ENCODE data around the gene MLLT3. TPM values are rescaled to one million over a fixed set of nuclear protein-coding genes. Genes with fewer than 3 reads are reported as not detected.

Gene MLLT3
- total RNA-seq, 2 experiments from 2014 or later = 112 TPM

DNA sequence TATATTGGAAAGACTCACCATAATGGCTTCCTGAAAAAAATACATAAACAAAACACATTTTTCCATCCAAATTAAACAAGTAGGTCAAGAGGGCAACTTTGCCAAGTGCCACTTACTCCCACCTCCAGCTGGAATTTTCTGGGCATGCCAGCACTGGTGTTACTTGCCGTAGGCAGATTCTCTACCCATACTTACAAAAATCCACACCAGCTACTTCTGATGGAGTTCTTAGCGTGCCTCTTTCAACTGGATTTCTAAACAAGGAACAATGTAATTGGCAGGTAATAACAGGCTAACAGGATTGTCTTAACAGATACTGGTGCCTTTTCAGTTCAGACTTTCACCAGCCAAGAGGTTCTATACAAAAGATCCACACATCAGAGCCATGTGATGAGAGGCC, 301.4 kb downstream of the MLLT3 start:
- ATAC-seq (ENCODE audit: low read depth) (no peak), DNase-seq (no peak)
- no peak overlapping the region for H3K4me3 Mint-ChIP-seq
- H3K4me1 Mint-ChIP-seq = peaks cover 72% of the 10 kb centered on the region
- POLR2A ChIA-PET = interaction anchor here (1.1 to 3.0 kb wide), 8 partner anchors 8 to 374 kb away, joined by 3 to 21 read pairs (median 3); partner anchors contain the start of gene MLLT3
- H3K9me3 Mint-ChIP-seq = peaks cover 3% of the 10 kb centered on the region
- H3K36me3 Mint-ChIP-seq = peaks cover 52% of the 10 kb centered on the region
- H3K27me3 Mint-ChIP-seq = no peaks in the 10 kb centered on the region
- peak overlapping the region; percentile 89 for H3K27ac Mint-ChIP-seq

DNA sequence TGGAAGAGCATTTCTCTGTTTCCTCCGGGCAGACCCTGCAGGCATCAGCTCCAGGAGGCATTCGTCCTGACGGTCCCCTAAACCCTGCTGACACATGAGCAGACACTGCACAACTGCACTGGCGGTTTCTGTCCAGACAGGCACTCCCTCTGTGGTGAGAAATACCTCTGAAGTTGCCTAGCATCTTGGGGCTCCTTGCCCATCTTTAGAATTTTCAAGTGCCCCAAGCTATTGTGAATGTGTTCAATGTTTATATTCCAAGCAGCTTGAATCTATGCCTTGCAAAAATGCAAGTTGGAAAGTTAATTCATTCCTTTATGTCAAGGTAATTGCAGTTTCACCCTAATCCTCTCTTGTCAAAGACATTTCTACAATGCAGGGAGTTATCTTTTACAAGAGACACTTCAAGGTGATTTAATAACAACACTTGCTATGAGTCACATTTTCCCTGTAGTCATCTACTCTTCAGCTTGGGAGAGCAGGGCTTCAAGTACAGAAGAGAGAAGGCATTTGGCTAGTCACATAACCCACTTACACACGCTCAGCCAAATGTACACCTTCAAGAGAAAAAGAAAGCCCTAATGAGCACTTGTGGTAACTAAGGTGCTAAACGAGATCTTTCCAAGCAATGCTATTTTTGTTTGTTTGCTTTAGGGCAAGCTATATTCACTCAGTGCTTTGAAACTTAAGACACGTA, 302.5 kb downstream of the MLLT3 start:
- ATAC-seq (ENCODE audit: low read depth) (peak; percentile 43), DNase-seq (no peak)
- Mint-ChIP-seq H3K36me3 (peaks cover 44% of the 10 kb centered on the region), H3K4me3 (peak overlapping the region; percentile 11), H3K4me1 (peaks cover 81% of the 10 kb centered on the region), H3K9me3 (peaks cover 3% of the 10 kb centered on the region), H3K27me3 (no peaks in the 10 kb centered on the region), H3K27ac (peak overlapping the region; percentile 89)
- POLR2A ChIA-PET = interaction anchor here (0.6 to 3.0 kb wide), 6 partner anchors 16 to 1132 kb away, joined by 3 to 21 read pairs (median 6); partner anchors contain the start of gene MLLT3

DNA sequence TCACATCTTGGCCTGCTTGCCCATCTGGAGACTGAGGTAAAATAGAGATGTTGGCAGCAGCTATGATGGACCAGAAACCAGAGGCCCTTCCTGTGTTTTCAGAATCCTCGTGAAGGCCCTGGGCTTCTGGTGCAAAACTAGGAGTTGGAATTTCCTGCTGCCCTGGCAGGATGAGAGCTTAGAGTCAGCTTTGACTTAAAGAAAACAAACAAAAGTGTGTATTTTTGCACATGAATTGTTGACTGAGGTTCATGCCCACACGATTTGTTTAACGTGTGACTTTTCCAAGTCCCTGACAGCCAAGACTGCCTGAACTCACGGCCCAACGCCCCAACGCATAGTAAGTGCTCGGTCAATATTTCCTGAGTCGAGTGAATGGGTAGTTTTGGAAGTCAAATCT, 303.1 kb downstream of the MLLT3 start:
- DNase-seq = no peak
- Mint-ChIP-seq H3K27ac (peak overlapping the region; percentile 89), H3K4me1 (peaks cover 79% of the 10 kb centered on the region), H3K27me3 (no peaks in the 10 kb centered on the region), H3K9me3 (no peaks in the 10 kb centered on the region), H3K36me3 (peaks cover 38% of the 10 kb centered on the region), H3K4me3 (no peak overlapping the region)
- no peak for ATAC-seq (ENCODE audit: low read depth)
- POLR2A ChIA-PET = interaction anchor here (0.6 to 2.0 kb wide), 4 partner anchors 17 to 1132 kb away, joined by 3 to 7 read pairs (median 6); partner anchors contain the start of gene MLLT3

DNA sequence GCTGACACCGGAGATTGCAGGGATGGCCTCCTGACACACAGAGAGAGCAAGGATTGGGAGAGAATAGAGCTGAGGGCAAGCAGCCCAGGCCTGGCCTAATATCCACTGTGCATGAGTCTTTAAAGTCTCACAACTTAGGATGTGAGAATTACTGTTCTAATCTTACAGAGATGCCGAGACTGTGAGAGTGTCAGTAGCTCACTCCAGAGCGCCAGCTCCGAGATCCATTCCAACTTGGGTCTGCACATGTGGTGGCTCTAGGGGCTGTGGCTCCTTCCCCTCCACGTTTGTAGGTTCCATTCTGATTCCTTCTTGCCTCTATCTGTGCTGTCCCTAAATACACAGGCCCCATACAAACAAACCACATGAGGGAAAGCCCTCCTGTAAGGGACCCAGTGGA, 304.6 kb downstream of the MLLT3 start:
- DNase-seq = no peak
- POLR2A ChIA-PET = no interaction called here
- Mint-ChIP-seq H3K27me3 (no peaks in the 10 kb centered on the region), H3K27ac (peak overlapping the region; percentile 49), H3K9me3 (peaks cover 2% of the 10 kb centered on the region), H3K36me3 (peaks cover 36% of the 10 kb centered on the region), H3K4me3 (no peak overlapping the region), H3K4me1 (peaks cover 76% of the 10 kb centered on the region)
- no peak for ATAC-seq (ENCODE audit: low read depth)

DNA sequence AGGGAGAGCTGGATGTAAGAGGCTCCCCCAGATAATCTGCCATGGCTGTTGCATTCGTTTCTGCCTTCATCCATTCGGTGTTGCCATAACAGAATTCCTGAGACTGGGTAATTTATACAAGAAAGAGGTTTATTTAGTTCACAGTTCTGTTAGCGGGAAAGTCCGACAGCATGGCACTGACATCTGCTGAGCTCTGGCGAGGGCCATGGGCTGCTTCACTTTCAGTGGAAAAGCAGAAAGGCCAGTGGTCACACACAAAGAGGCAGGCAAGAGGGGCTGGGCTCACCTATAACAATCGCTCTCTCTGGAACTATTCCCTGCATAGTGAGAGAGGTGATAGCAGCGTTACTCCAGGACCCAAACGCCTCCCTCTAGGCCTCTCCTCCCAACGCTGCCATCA, 305.9 kb downstream of the MLLT3 start:
- DNase-seq (no peak), ATAC-seq (ENCODE audit: low read depth) (no peak)
- peaks cover 5% of the 10 kb centered on the region for H3K9me3 Mint-ChIP-seq
- peaks cover 70% of the 10 kb centered on the region for H3K4me1 Mint-ChIP-seq
- H3K27me3 Mint-ChIP-seq = no peaks in the 10 kb centered on the region
- peaks cover 38% of the 10 kb centered on the region for H3K36me3 Mint-ChIP-seq
- peak overlapping the region; percentile 83 for H3K27ac Mint-ChIP-seq
- POLR2A ChIA-PET = interaction anchor here (0.6 to 1.1 kb wide), 3 partner anchors 89 to 382 kb away, joined by 4 read pairs; partner anchors contain the start of gene MLLT3
- H3K4me3 Mint-ChIP-seq = no peak overlapping the region

DNA sequence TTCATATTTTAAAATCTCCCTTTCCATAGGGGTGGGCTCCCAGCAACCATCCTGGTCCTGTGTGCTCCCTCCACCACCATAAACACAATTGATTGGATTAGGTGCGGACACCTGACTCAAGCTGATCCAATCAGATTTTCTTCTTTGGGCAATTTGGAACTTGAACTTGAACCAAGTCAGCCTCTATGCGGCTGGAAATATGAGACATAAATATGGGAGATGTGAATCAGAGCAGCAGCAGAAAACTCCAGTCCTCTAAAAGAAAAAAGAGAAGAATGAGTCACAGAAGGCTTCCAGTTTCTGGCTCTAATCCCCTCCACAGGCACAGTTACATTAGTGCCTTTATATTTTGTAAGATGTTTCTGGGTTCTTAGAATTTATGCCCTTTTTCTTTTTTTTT, 306.6 kb downstream of the MLLT3 start:
- DNase-seq (no peak), ATAC-seq (ENCODE audit: low read depth) (peak; percentile 9)
- H3K4me1 Mint-ChIP-seq = peaks cover 63% of the 10 kb centered on the region
- H3K36me3 Mint-ChIP-seq = peaks cover 37% of the 10 kb centered on the region
- POLR2A ChIA-PET = interaction anchor here (0.7 to 1.1 kb wide), 2 partner anchors 306 to 382 kb away, joined by 4 read pairs; partner anchors contain the start of gene MLLT3
- no peaks in the 10 kb centered on the region for H3K27me3 Mint-ChIP-seq
- peak overlapping the region; percentile 51 for H3K4me3 Mint-ChIP-seq
- H3K9me3 Mint-ChIP-seq = peaks cover 5% of the 10 kb centered on the region
- peak overlapping the region; percentile 83 for H3K27ac Mint-ChIP-seq

DNA sequence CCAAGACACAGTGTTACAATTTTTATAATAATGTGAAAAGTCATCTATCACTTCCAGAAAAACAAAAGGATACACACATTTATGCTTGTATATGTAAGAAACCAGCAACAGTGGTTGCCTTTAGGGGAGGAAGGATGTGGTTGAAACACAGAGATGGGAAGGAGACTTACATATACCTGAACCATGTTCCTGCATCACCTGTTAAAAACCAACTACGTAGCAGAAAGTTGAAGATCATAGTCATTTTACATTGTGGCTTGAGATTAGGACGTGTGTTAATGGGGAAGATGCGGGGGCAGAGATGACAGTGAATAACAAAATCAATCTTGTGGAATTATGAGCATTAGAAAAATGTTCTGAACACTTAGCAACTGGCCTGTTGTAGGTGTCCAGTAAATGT, 307.3 kb downstream of the MLLT3 start:
- Mint-ChIP-seq H3K36me3 (peaks cover 39% of the 10 kb centered on the region), H3K27ac (peak overlapping the region; percentile 83), H3K9me3 (peaks cover 5% of the 10 kb centered on the region), H3K4me3 (peak overlapping the region; percentile 51), H3K4me1 (peaks cover 59% of the 10 kb centered on the region), H3K27me3 (no peaks in the 10 kb centered on the region)
- ATAC-seq (ENCODE audit: low read depth) (peak; percentile 79), DNase-seq (no peak)
- POLR2A ChIA-PET = interaction anchor here (0.7 to 1.8 kb wide), 2 partner anchors 106 to 307 kb away, joined by 3 to 7 read pairs; partner anchors contain the start of gene MLLT3

DNA sequence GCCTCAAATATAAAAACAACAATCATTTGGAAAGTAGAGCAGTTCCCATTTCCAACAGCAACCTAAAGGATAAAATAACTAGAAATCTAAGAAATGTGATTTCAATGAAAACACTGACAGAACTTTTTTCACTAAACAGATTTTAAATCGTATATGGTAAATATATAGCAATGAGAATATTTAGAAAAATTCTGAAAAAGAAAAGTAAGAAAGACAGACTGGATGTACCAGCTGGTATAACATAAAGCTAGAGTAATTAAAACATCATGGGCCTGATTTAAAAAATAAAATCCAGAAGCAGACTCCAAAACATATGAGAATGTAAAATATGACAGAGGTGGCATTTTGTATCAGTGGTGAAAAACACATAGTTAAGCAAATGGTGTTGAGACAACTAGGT, 308.9 kb downstream of the MLLT3 start:
- POLR2A ChIA-PET = interaction anchor here (1.1 to 1.8 kb wide), 3 partner anchors 21 to 104 kb away, joined by 3 to 7 read pairs (median 3); no protein-coding TSS in a partner anchor
- Mint-ChIP-seq H3K4me1 (peaks cover 49% of the 10 kb centered on the region), H3K9me3 (peaks cover 9% of the 10 kb centered on the region), H3K27me3 (no peaks in the 10 kb centered on the region), H3K27ac (no peak overlapping the region), H3K36me3 (peaks cover 43% of the 10 kb centered on the region), H3K4me3 (no peak overlapping the region)
- DNase-seq (no peak), ATAC-seq (ENCODE audit: low read depth) (no peak)

DNA sequence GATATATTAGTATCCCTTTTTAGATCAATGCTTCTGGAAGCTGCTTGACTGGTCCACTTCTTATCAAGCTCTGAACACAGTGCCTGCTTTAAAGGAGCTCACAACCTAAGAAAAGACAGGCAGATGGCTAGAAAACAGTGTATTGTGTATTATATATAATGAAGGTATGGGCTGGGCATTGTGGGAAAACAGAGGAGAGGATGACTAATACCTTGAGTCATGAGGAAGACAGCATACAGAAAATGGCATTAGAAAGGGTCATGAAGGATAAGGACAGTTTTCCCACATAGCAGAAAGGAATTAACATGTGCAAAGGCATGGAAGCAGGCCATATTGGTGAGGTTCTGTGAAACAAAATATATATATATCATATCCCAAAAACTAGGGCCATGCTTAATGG, 309.6 kb downstream of the MLLT3 start:
- DNase-seq (no peak), ATAC-seq (ENCODE audit: low read depth) (no peak)
- Mint-ChIP-seq H3K9me3 (peaks cover 9% of the 10 kb centered on the region), H3K4me1 (peaks cover 43% of the 10 kb centered on the region), H3K4me3 (no peak overlapping the region), H3K36me3 (peaks cover 38% of the 10 kb centered on the region), H3K27ac (no peak overlapping the region), H3K27me3 (no peaks in the 10 kb centered on the region)
- POLR2A ChIA-PET = no interaction called here

DNA sequence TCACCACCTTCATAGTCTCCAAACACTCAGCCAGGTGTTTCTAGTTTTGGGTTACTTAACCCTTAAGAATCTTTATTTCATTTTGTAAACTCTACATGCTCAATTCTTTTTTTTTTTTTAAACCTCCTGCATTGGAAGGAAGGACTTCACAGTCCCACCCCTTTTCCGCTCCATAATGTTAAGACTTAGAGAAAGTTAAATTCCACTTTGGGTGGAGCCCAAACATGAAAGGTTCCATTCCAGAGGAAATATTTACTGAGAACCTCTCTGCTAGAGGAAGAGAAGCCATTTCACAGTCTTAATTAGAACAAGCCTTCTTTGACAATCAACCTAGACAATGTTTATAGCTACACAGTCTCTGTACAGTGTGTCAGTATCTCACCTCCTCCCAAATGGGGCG, 312.3 kb downstream of the MLLT3 start:
- peaks cover 31% of the 10 kb centered on the region for H3K36me3 Mint-ChIP-seq
- no peak overlapping the region for H3K4me3 Mint-ChIP-seq
- H3K9me3 Mint-ChIP-seq = peaks cover 10% of the 10 kb centered on the region
- DNase-seq (no peak), ATAC-seq (ENCODE audit: low read depth) (no peak)
- POLR2A ChIA-PET = no interaction called here
- H3K27me3 Mint-ChIP-seq = no peaks in the 10 kb centered on the region
- peaks cover 27% of the 10 kb centered on the region for H3K4me1 Mint-ChIP-seq
- no peak overlapping the region for H3K27ac Mint-ChIP-seq

DNA sequence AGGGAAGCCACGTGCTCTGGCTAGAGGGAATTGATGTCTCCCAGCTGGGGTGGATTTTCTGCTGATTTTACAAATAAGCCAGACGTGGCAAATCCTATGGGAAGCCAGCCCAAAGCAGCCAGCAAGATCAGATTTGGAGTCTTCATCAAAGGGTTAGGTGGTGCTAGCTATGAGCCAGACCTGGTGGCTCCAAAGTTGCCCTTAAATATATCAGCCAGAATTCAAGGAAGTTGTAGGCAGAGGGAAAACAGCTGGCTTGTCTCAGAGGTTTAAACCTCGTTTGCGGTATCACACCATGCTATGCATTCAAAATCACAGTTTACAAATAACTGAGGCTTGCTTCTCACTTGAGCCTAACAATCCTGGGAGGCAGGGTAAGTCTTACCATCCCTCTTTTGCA, 313.2 kb downstream of the MLLT3 start:
- Mint-ChIP-seq H3K27me3 (no peaks in the 10 kb centered on the region), H3K4me1 (peaks cover 21% of the 10 kb centered on the region), H3K27ac (no peak overlapping the region), H3K4me3 (no peak overlapping the region), H3K36me3 (peaks cover 31% of the 10 kb centered on the region), H3K9me3 (peaks cover 10% of the 10 kb centered on the region)
- POLR2A ChIA-PET = no interaction called here
- DNase-seq (no peak), ATAC-seq (ENCODE audit: low read depth) (no peak)

DNA sequence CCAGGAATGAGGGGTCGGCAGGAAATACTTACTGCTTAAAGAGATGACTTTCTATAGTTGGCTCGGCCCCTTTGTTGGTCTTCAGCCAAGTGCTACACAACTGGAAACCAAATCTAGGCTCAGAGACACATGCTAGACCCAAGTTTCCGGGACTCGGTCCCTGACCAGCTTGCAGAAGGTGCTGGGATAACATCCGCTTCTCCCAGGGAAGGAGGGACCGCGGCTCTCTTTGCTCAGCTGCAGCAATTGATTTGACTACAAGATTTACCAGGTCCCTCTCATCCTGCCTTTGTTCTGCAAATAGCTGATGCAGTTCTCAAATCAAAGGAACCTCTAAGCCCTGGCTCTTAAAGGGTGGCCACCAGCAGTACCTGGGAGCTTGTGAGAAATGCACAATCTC, 314.7 kb downstream of the MLLT3 start:
- Mint-ChIP-seq H3K4me3 (no peak overlapping the region), H3K4me1 (peaks cover 12% of the 10 kb centered on the region), H3K27ac (no peak overlapping the region), H3K27me3 (no peaks in the 10 kb centered on the region), H3K36me3 (peaks cover 21% of the 10 kb centered on the region), H3K9me3 (peaks cover 9% of the 10 kb centered on the region)
- POLR2A ChIA-PET = interaction anchor here (0.8 kb wide), 1 partner anchor 17 kb away, joined by 3 read pairs; no protein-coding TSS in a partner anchor
- no peak for ATAC-seq (ENCODE audit: low read depth)
- DNase-seq = no peak

DNA sequence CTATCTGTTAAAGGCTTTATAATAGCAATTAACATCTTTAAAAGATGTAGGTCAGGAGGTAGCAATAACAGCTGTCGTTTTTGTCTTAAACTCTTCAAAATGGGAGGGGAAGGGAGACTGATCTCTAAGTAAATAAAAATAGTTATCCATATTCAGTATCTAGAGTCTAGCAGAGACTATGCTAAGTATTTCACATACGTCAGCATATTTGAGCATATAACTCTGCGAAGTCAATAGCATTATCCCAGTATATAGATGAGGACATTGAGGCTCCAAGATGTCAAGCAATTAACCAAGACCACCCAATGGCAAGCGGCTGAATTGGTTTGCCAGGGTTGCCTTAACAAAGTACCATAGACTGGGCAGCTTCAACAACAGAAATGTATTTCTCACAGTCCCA, 316.8 kb downstream of the MLLT3 start:
- Mint-ChIP-seq H3K9me3 (peaks cover 10% of the 10 kb centered on the region), H3K27me3 (no peaks in the 10 kb centered on the region), H3K4me3 (no peak overlapping the region), H3K36me3 (peaks cover 14% of the 10 kb centered on the region), H3K27ac (no peak overlapping the region), H3K4me1 (peaks cover 12% of the 10 kb centered on the region)
- ATAC-seq (ENCODE audit: low read depth) (no peak), DNase-seq (no peak)
- POLR2A ChIA-PET = no interaction called here

DNA sequence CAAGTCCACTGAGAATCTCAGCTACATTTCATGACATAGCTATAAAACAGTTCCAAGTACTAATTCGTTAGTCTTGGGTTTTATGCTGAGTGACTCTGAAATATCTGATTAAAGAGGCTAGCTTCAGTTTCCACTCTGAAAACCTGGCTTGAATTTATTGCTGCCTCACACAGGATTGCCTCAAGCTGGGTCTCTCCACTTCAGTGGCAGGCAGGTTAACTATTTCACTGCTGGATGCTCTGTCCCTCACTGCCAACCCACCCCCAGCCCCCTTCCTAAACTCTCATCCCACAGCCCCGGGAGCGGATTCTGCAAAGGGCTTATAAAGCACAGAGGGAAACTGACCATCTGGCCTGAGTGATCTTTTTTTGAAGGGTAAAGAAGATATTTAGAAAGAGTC, 318.3 kb downstream of the MLLT3 start:
- Mint-ChIP-seq H3K4me3 (no peak overlapping the region), H3K36me3 (peaks cover 9% of the 10 kb centered on the region), H3K27ac (no peak overlapping the region), H3K27me3 (no peaks in the 10 kb centered on the region), H3K4me1 (peaks cover 10% of the 10 kb centered on the region), H3K9me3 (peaks cover 7% of the 10 kb centered on the region)
- DNase-seq = no peak
- POLR2A ChIA-PET = no interaction called here
- no peak for ATAC-seq (ENCODE audit: low read depth)

All from activated naive CD8-positive, alpha-beta T cell treated with anti-CD3 and anti-CD28 coated beads, Interleukin-2, amount 10 ng/mL, durations not matched to agents 7 days and 5 days (primary cell).